SW480 (cell line): ENCODE results near the gene CYP2F1.

Experiments used
- DNase-seq: peaks from one replicate; pipeline ENCODE4 v3.0.0-alpha.2; 2016; ENCODE audit warnings: low spot score

CYP2F1 gene

DNA sequence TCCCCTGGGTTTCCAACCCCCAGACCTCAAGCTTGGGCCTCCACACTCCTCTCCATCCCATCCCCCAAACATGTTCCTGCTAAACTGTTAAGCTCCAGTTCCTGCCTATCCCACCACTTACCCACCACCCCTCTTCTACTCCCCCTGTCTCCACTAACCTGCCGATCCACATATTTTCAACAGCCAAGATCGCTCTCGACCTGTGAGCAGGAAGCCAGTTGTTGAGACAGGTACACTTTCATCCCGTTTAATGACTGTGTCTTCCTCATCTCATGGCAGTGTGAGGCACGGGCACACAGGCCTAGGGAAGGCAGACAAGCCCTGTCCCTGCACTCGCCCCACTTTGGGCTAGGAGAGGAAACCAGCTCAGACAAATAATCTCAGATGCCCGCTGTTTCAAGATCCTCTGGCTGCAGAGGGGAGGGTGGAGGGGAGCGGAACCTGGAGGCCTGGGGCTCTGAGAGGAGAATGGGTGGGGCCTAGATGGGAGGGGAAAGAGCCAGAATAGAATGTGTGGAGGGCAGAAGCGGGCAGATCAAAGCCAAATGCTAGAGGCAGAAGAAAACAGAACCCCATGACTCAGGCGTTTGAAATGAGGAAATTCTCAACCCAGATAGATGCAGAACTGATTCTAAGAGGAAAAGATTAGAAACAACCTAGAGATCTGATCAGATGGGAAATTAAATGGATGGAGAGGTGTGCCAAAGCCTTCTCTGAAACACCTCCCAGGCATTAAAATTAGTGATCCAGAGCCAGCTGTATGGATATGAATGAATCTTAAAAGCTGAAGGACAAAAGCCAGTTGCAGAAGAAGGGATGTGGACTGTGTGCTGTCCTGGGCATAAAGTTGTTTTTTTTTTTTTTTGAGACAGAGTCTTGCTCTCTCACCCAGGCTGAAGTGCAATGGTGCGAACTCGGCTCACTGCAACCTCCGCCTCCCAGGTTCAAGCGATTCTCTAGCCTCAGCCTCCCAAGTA, 61.9 kb downstream of the CYP2F1 start:
- DNase-seq = peak; percentile 100
